MM.1S (cell line): Measurements from ENCODE around the gene ADCY5.

Experiments used
- EZH2 ChIP-seq: fragments of 300-600 bp; sonication (generic); optimal IDR thresholded peaks from 2 replicates; pipeline ENCODE3; 2017; ENCODE audit warnings: low read depth, mild to moderate bottlenecking, antibody characterized with exemption, low read length, mixed read lengths
- EZH2phosphoT487 ChIP-seq: fragments of 300-600 bp; sonication (generic); IDR thresholded peaks from 2 replicates; pipeline ENCODE4 v1.6.1; 2018; ENCODE audit warnings: antibody characterized with exemption, low read length
- TF ChIP-seq, protein P1 (sequence below): fragments of 300-600 bp; sonication (generic); IDR thresholded peaks from 2 replicates; pipeline ENCODE4 v1.5.1; 2016; ENCODE audit warnings: antibody characterized with exemption, low read length, mixed read lengths

DNA sequence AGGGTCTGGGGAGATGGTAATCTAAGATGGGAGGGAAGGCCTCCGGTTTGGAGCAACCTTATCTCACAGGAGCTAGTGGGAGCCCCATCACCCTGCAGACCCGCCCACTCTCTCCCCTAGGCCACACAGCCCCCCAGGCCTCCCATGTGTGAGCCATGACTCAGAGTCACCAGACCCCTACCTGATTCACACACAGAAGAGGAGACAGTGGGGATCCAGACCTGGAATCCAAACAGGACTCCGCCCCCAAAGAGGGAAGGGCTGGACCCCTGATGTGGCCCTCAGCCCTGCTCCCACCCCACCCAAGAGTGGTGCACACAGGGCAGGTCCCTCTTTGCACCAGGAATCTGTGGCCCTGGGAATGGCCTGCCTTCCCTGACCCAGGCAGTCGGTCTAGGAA lies 97.4 kb downstream of the ADCY5 start:
- TF ChIP-seq, protein P1, sequence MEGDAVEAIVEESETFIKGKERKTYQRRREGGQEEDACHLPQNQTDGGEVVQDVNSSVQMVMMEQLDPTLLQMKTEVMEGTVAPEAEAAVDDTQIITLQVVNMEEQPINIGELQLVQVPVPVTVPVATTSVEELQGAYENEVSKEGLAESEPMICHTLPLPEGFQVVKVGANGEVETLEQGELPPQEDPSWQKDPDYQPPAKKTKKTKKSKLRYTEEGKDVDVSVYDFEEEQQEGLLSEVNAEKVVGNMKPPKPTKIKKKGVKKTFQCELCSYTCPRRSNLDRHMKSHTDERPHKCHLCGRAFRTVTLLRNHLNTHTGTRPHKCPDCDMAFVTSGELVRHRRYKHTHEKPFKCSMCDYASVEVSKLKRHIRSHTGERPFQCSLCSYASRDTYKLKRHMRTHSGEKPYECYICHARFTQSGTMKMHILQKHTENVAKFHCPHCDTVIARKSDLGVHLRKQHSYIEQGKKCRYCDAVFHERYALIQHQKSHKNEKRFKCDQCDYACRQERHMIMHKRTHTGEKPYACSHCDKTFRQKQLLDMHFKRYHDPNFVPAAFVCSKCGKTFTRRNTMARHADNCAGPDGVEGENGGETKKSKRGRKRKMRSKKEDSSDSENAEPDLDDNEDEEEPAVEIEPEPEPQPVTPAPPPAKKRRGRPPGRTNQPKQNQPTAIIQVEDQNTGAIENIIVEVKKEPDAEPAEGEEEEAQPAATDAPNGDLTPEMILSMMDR: no peak
- TF ChIP-seq EZH2 (no peak), EZH2phosphoT487 (no peak)
